Esophagus squamous epithelium (tissue), 5 donors: ENCODE measurements around the gene UNK. TPM values are rescaled to one million over a fixed set of nuclear protein-coding genes. Genes with fewer than 3 reads are reported as not detected.
A peak's percentile ranks its signal among the peaks of the same experiment; 100 is the strongest.
"Not testable (repeated sequence)": the region's sequence is repeated elsewhere in the genome, so short reads cannot be mapped to it uniquely, and the experiment has no call there.

Experiments
- DNase-seq: peaks from one replicate; lab custom pipeline; 2025; lab: John Stamatoyannopoulos, UW
- H3K27ac ChIP-seq, 4 donors: fragments of 200-600 bp; sonication (generic); one replicate each; pipeline ENCODE4 v1.5.1; 2016 to 2019; ENCODE audit warnings: mild to moderate bottlenecking in 1 of 4
- H3K27me3 ChIP-seq, 4 donors: fragments of 200-600 bp; sonication (generic); 1 replicate in 3 of 4; 2 replicates in 1 of 4; pipeline versions ENCODE4 v1.5.1 to v1.6.0; 2017 to 2021; ENCODE audit warnings: antibody characterized with exemption in 1 of 4
- H3K36me3 ChIP-seq, 3 donors: fragments of 200-600 bp; sonication (generic); one replicate each; pipeline ENCODE4 v1.5.1; 2016 to 2019
- H3K4me1 ChIP-seq, 3 donors: fragments of 200-600 bp; sonication (generic); one replicate each; pipeline ENCODE4 v1.5.1; 2017 to 2019
- H3K4me3 ChIP-seq, 4 donors: fragments of 200-600 bp; sonication (generic); 1 replicate in 3 of 4; 2 replicates in 1 of 4; pipeline ENCODE4 v1.5.1; 2016 to 2019; ENCODE audit warnings: mild to moderate bottlenecking in 2 of 4, moderate library complexity in 1 of 4
- H3K9me3 ChIP-seq, 3 donors: fragments of 200-600 bp; sonication (generic); one replicate each; pipeline ENCODE4 v1.5.1; 2016 to 2019
- POLR2A ChIP-seq, 4 donors: fragments of 450-650 bp; IDR thresholded peaks; one replicate each; pipeline ENCODE4 v1.6.1; 2017; ENCODE audit warnings: antibody characterized with exemption in 4 of 4, mild to moderate bottlenecking in 4 of 4, moderate library complexity in 3 of 4
- WGBS, 2 donors: methylation state at CpG; one replicate each; pipeline ENCODE4 v1.1.5; 2018; 5-methylcytosine and 5-hydroxymethylcytosine counted together
- intact Hi-C: fragments of 100-400 bp; cut with DNase I; formaldehyde crosslinking; loops from one replicate; pipeline ENCODE4 v1.15.0; 2022
- total RNA-seq, 4 donors: library from RNA; depleted of rRNA; stranded (reverse); fragments of >200 nt; gene quantifications; one replicate each; pipeline ENCODE4 v1.1.0, GENCODE V29; 2016
- TF ChIP-seq, protein P1 (sequence below), 6 experiments: fragments of 450-650 bp in 4 of 6; fragments of 200-600 bp in 2 of 6; sonication (generic) in 2 of 6; IDR thresholded peaks; one replicate each; pipeline ENCODE4 v1.5.1; 2016 to 2019; ENCODE audit warnings: antibody characterized with exemption in 6 of 6, mild to moderate bottlenecking in 4 of 6, moderate library complexity in 4 of 6
- donor health status: DM: yes; HTN: yes; CAD: no.

Gene UNK
- total RNA-seq, 4 donors from 2014 or later = 14.8 to 27.3 (median 20.4) TPM

DNA sequence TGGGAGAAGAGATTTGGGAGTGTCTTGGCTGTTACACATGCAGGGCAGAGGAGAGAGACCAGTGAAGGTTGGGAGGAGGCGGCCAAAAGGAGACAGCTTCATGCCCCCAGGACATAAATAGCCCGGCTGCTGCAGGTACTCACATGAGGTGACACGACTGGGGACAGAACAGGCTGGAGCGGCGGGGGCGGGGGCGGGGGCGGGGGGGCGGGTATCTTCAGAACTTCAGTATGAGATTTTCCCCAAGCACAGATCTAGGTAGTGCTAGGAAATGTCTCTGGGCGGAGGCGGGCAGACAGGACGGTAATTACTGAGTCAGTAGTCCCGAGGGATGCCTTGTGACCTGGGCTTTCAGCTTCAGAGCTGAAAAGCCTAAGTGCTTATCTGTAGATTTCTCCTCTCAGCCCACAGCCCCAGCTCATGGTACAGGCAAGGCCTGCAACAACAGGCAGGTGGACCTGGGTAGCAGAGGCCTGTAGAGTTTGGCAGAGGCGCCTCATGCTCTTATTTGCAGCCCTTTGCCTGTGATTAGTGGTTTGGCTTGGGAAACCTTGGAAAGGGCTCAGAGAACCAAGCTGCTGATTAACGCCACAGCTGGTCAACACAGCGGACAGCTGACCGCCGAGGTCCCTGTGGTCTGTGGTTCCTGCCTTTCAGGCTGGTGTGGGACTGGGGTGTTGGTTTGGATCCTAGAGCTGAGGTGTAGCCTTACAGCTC lies 24.5 kb downstream of the UNK start:
- Histone ChIP-seq H3K4me3 (peak overlapping the region in 1 of 4 donors; percentile 12), H3K27me3 (no peaks in the 10 kb centered on the region), H3K27ac (peak overlapping the region; percentile 81 to 91 (median 86)), H3K36me3 (peaks cover 0 to 46% (median 13%) of the 10 kb centered on the region in 3 donors), H3K4me1 (peaks cover 34 to 84% (median 51%) of the 10 kb centered on the region in 3 donors), H3K9me3 (no peaks in the 10 kb centered on the region)
- intact Hi-C loops = no loop called here
- WGBS, 2 donors = 39 to 56% methylated on average over 2 to 13 of the region's 18 CpGs
- no peak for DNase-seq
- TF ChIP-seq, protein P1, sequence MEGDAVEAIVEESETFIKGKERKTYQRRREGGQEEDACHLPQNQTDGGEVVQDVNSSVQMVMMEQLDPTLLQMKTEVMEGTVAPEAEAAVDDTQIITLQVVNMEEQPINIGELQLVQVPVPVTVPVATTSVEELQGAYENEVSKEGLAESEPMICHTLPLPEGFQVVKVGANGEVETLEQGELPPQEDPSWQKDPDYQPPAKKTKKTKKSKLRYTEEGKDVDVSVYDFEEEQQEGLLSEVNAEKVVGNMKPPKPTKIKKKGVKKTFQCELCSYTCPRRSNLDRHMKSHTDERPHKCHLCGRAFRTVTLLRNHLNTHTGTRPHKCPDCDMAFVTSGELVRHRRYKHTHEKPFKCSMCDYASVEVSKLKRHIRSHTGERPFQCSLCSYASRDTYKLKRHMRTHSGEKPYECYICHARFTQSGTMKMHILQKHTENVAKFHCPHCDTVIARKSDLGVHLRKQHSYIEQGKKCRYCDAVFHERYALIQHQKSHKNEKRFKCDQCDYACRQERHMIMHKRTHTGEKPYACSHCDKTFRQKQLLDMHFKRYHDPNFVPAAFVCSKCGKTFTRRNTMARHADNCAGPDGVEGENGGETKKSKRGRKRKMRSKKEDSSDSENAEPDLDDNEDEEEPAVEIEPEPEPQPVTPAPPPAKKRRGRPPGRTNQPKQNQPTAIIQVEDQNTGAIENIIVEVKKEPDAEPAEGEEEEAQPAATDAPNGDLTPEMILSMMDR (IDR thresholded peaks at IDR 0.05) = no peak
- no peak for TF ChIP-seq POLR2A (IDR thresholded peaks at IDR 0.05)

DNA sequence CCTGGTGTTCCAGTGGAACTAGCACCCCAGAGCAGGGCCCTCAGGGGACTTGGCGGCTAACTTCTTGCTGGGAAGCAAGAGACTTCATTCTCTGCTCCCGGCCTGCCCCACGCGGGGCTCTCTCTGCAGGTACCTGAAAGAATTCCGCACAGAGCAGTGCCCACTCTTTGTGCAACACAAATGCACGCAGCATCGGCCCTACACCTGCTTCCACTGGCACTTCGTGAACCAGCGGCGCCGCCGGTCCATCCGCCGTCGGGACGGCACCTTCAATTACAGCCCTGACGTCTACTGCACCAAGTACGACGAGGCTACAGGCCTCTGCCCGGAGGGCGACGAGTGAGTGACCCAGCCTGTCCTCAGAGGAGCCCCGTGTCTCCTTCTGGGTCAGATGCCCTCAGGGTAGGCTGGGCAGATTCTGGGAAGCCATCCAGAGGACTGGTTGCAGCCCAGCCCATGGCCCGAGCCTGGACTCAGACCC lies 25.1 kb downstream of the UNK start:
- no peaks in the 10 kb centered on the region for H3K27me3 ChIP-seq
- peak overlapping the region; percentile 81 to 91 (median 86) for H3K27ac ChIP-seq
- intact Hi-C loops = no loop called here
- 86% methylated on average over 10 of the region's 24 CpGs; no CpG with 5 or more reads in 1 of the 2 donors for WGBS, 2 donors
- no peaks in the 10 kb centered on the region for H3K9me3 ChIP-seq
- peak overlapping the region in 1 of 4 donors; percentile 12 for H3K4me3 ChIP-seq
- no peak for TF ChIP-seq POLR2A (IDR thresholded peaks at IDR 0.05)
- TF ChIP-seq, protein P1 (IDR thresholded peaks at IDR 0.05) = no peak
- DNase-seq = no peak
- H3K36me3 ChIP-seq = peaks cover 0 to 52% (median 16%) of the 10 kb centered on the region in 3 donors
- H3K4me1 ChIP-seq = peaks cover 34 to 84% (median 52%) of the 10 kb centered on the region in 3 donors

DNA sequence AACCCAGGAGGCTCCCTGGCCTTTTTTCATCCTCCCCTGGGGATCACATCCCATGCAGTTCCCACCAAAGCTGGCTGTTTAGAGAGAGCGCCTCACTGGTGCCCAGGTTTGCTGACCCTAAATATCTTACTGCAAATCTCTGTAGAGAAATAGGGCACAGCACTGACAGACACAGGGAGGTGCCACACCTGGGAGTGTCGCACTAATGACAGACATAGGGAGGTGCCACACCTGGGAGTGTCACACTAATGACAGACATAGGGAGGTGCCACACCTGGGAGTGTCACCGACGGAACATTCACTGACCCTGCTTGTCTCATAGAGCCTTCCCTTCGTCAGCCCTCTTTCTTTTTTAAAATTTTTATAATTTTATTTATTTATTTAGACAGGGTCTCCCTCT lies 25.6 kb downstream of the UNK start:
- no peak for TF ChIP-seq POLR2A (IDR thresholded peaks at IDR 0.05)
- TF ChIP-seq, protein P1 (IDR thresholded peaks at IDR 0.05) = no peak
- Histone ChIP-seq H3K36me3 (peaks cover 0 to 58% (median 19%) of the 10 kb centered on the region in 3 donors), H3K27ac (peak overlapping the region; percentile 81 to 91 (median 86)), H3K4me1 (peaks cover 34 to 90% (median 58%) of the 10 kb centered on the region in 3 donors), H3K4me3 (no peak overlapping the region), H3K27me3 (no peaks in the 10 kb centered on the region), H3K9me3 (no peaks in the 10 kb centered on the region)
- DNase-seq = no peak
- WGBS, 2 donors = 48 to 70% methylated on average over 4 to 5 of the region's 5 CpGs
- intact Hi-C loops = no loop called here

DNA sequence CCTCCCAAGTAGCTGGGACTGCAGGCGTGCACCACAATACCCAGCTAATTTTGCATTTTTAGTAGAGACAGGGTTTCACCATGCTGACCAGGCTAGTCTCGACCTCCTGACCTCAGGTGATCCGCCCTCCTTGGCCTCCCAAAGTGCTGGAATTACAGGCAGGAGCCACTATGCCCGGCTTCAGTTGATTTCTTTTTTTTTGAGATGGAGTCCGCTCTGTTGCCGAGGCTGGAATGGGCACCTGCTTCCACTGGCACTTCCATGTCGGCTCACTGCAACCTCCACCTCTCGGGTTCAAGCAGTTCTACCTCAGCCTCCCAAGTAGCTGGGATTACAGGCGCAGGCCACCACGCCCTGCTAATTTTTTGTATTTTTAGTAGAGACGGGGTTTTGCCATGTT lies 26.1 kb downstream of the UNK start:
- H3K4me3 ChIP-seq, DNase-seq, H3K27me3 ChIP-seq, H3K9me3 ChIP-seq, intact Hi-C loops: not testable (repeated sequence)
- peak overlapping the region in 3 of 4 donors; percentile 82 to 91 (median 90) for H3K27ac ChIP-seq
- WGBS, 2 donors = 90 to 92% methylated on average over 9 to 11 of the region's 11 CpGs
- H3K36me3 ChIP-seq = peaks cover 0 to 63% (median 19%) of the 10 kb centered on the region in 3 donors
- H3K4me1 ChIP-seq = peaks cover 34 to 94% (median 60%) of the 10 kb centered on the region in 3 donors

DNA sequence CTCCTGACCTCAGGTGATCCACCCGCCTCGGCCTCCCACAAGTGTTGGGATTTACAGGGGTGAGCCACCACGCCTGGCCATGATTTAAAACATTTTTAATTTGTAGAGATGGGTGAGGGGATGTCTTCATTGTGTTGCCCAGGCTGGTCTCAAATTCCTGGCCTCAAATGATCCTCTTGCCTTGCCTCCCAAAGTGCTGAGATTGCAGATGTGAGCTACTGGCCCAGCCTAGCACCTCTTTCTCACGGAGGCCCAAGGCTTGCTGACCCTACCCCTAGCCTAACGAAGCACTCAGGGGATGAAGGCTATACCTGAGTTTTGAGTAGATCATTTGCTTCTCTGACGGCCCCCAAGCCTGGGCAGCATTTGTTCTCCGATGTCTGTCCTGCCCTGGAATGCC lies 26.6 kb downstream of the UNK start:
- H3K4me1 ChIP-seq = peaks cover 34 to 94% (median 60%) of the 10 kb centered on the region in 3 donors
- WGBS, 2 donors = 76 to 100% methylated on average over 4 to 5 of the region's 7 CpGs
- peaks cover 2 to 67% (median 19%) of the 10 kb centered on the region in 3 donors for H3K36me3 ChIP-seq
- intact Hi-C loops = no loop called here
- H3K9me3 ChIP-seq = no peaks in the 10 kb centered on the region
- TF ChIP-seq POLR2A (IDR thresholded peaks at IDR 0.05) = no peak
- TF ChIP-seq, protein P1 (IDR thresholded peaks at IDR 0.05) = no peak
- H3K4me3 ChIP-seq = no peak overlapping the region
- no peak for DNase-seq
- H3K27me3 ChIP-seq = no peaks in the 10 kb centered on the region
- H3K27ac ChIP-seq = peak overlapping the region in 2 of 4 donors; percentile 90 to 91
